ENCODE data around the gene JSRP1. TPM values are rescaled to one million over a fixed set of nuclear protein-coding genes. Genes with fewer than 3 reads are reported as not detected.

The JSRP1 gene
- total and polyA plus RNA-seq, 2 of the 8 experiments (the other 6 are each of a cell fraction or from before 2014, with no cell fraction given): 0.24 to 0.56 TPM

GRCh38 chr19:2237051-2237868 lies 19.0 kb downstream of the JSRP1 start:
- peak overlapping the region; percentile 93; the same call in 1 of the 2 replicates for H3K27ac ChIP-seq (ENCODE audit: low read depth, low read length)
- H2BK15ac ChIP-seq (ENCODE audit: low read length): no peak overlapping the region
- peak overlapping the region; percentile 86 for H3K56ac ChIP-seq (replicated peaks; ENCODE audit: insufficient read length, low read depth, low read length)
- peak overlapping the region; percentile 97 for H2BK5ac ChIP-seq (ENCODE audit: low read depth, low read length)
- peaks cover 42 to 68% of the 10 kb centered on the region in 2 experiments for H3K79me2 ChIP-seq (ENCODE audit: control insufficient read depth in 1 of 2, insufficient read depth in 2 of 2, low read length in 2 of 2)
- no peak overlapping the region for H2AFZ ChIP-seq (ENCODE audit: low read length)
- H2BK12ac ChIP-seq (ENCODE audit: low read depth, low read length): no peak overlapping the region
- no peak overlapping the region for H3K14ac ChIP-seq (ENCODE audit: insufficient read length)
- H2AK5ac ChIP-seq (ENCODE audit: low read depth, low read length): no peak overlapping the region
- peaks cover 26% of the 10 kb centered on the region for H3K79me1 ChIP-seq (ENCODE audit: low read depth, low read length)
- peak overlapping the region; percentile 7 to 93 for H3K4me2 ChIP-seq (ENCODE audit: insufficient read depth in 1 of 2, low read depth in 2 of 2, low read length in 2 of 2)
- H2BK20ac ChIP-seq (ENCODE audit: low read length): no peak overlapping the region
- ChIA-PET CTCF (ENCODE audit: partially characterized antibody) (interaction anchor here (0.7 to 4.1 kb wide), 10 partner anchors 16 to 1576 kb away, joined by 3 to 35 read pairs (median 4); no protein-coding TSS in a partner anchor), POLR2A (ENCODE audit: partially characterized antibody) (interaction anchor here (0.6 to 10.3 kb wide), 14 partner anchors 7 to 1054 kb away, joined by 3 to 206 read pairs (median 4); partner anchors contain the start of genes AMH and JSRP1)
- no peak overlapping the region for H2BK120ac ChIP-seq (replicated peaks; ENCODE audit: low read depth, low read length)
- peaks cover 9% of the 10 kb centered on the region; the same call in 1 of the 2 replicates for H3K23me2 ChIP-seq (ENCODE audit: low read depth, low read length)
- H3K4me1 ChIP-seq (replicated peaks in 1 of 4; ENCODE audit: control insufficient read depth in 3 of 4, insufficient read depth in 4 of 4, low read length in 3 of 4): peaks cover 0 to 24% (median 14%) of the 10 kb centered on the region in 4 experiments; a peak in 6 of 7 replicates
- WGBS, 2 experiments (ENCODE audit: extremely low coverage in 1 of 2, insufficient coverage in 1 of 2, insufficient read length in 1 of 2, insufficient replicate concordance in 2 of 2, low coverage in 1 of 2, low lambda C conversion rate in 2 of 2, missing lambda C conversion rate in 1 of 2): 60% methylated on average over 39 of the region's 43 CpGs; no CpG with 5 or more reads in 1 of the 2 experiments
- no peak for FAIRE-seq
- peak overlapping the region; percentile 96 for H4K5ac ChIP-seq (ENCODE audit: insufficient read length, low read depth, low read length)
- H3K4me3 ChIP-seq (ENCODE audit: extremely low read depth in 1 of 4, insufficient read depth in 2 of 4, low read depth in 3 of 4, low read length in 4 of 4): peak overlapping the region; percentile 58 to 81 (median 71)
- H3K9ac ChIP-seq (replicated peaks in 1 of 4; ENCODE audit: extremely low read depth in 1 of 4, low read depth in 3 of 4, low read length in 3 of 4): peak overlapping the region; percentile 63 to 86 (median 82)
- H3K36me3 ChIP-seq (ENCODE audit: control insufficient read depth in 2 of 4, insufficient read depth in 4 of 4, low read length in 3 of 4): peaks cover 0 to 15% (median 7%) of the 10 kb centered on the region in 4 experiments; a peak in 5 of 8 replicates
- peak overlapping the region; percentile 98 for H4K8ac ChIP-seq (ENCODE audit: extremely low read depth, insufficient read depth, low read length)
- no peak overlapping the region for H3K23ac ChIP-seq (ENCODE audit: insufficient read length)
- H4K20me1 ChIP-seq (replicated peaks in 1 of 2; ENCODE audit: control insufficient read depth in 1 of 2, insufficient read depth in 2 of 2, low read length in 2 of 2): peaks cover 25 to 40% of the 10 kb centered on the region in 2 experiments
- H3K4ac ChIP-seq (replicated peaks; ENCODE audit: insufficient read length, low read depth, low read length): no peak overlapping the region
- no peaks in the 10 kb centered on the region for H3K27me3 ChIP-seq (replicated peaks in 1 of 4; ENCODE audit: control insufficient read depth in 3 of 4, extremely low read depth in 1 of 4, insufficient read depth in 3 of 4, low read length in 3 of 4)
- no peaks in the 10 kb centered on the region for H3K9me3 ChIP-seq (ENCODE audit: insufficient read depth in 2 of 2, low read depth in 1 of 2, low read length in 1 of 2)
- no peak for DNase-seq (ENCODE audit: low read depth in 1 of 2, low spot score in 2 of 2)
- H3K18ac ChIP-seq (ENCODE audit: extremely low read depth, low read length): no peak overlapping the region
- peak overlapping the region; percentile 93 for H4K91ac ChIP-seq (replicated peaks; ENCODE audit: insufficient read length, low read length)
- TF ChIP-seq KDM1A (IDR thresholded peaks at IDR 0.05; ENCODE audit: borderline replicate concordance, low read length): peak; percentile 89; the same call in 1 of the 2 replicates
- TF ChIP-seq SIRT6 (IDR thresholded peaks at IDR 0.05; ENCODE audit: low read length): no peak
- TF ChIP-seq GTF2F1 (IDR thresholded peaks at IDR 0.05; ENCODE audit: borderline replicate concordance, low read depth, low read length): no peak
- TF ChIP-seq YY1 (IDR thresholded peaks at IDR 0.05; ENCODE audit: low read depth, low read length): no peak
- no peak for TF ChIP-seq GABPA (IDR thresholded peaks at IDR 0.05; ENCODE audit: borderline replicate concordance, insufficient read depth, low read length)
- TF ChIP-seq HDAC2 (IDR thresholded peaks at IDR 0.05; ENCODE audit: borderline replicate concordance in 1 of 2, low read depth in 2 of 2, low read length in 2 of 2): peak in 1 of 2 experiments; percentile 59; a peak in 1 of 4 replicates
- no peak for TF ChIP-seq NANOG (IDR thresholded peaks at IDR 0.05; ENCODE audit: insufficient read depth, low read depth, low read length, poor library complexity, severe bottlenecking)
- TF ChIP-seq RAD21 (IDR thresholded peaks at IDR 0.05 in 1 of 2, conservative IDR thresholded peaks at IDR 0.05 in 1 of 2; ENCODE audit: low read depth in 2 of 2, low read length in 2 of 2): no peak
- no peak for TF ChIP-seq POU5F1 (IDR thresholded peaks at IDR 0.05; ENCODE audit: low read depth, low read length)
